GM19397 (cell line): ENCODE measurements around the gene SH2D7.

Experiments
- ATAC-seq: cut with Tn5 transposase; IDR thresholded peaks from one replicate; pipeline ENCODE4 v1.9.1; 2021; ENCODE audit warnings: mild to moderate bottlenecking, moderate library complexity; ENCODE audit not compliant: unreplicated experiment

SH2D7 gene

DNA sequence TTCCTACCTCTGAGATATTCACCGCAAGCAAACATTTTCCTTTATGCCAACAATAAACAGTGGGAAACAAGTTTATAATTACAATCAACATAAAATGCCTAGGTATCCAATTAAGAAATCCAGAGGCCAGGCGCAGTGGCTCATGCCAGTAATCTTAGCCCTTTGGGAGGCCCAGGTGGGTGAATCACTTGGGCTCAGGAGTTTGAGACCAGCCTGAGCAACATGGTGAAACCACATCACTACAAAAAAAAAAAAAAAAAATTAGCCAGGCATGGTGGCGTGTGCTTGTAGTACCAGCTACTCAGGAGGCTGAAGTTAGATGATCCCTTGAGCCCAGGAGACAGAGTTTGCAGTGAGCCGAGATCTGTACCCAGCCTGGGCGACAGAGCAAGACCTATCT, 32.1 kb upstream of the SH2D7 start:
- ATAC-seq = no peak

DNA sequence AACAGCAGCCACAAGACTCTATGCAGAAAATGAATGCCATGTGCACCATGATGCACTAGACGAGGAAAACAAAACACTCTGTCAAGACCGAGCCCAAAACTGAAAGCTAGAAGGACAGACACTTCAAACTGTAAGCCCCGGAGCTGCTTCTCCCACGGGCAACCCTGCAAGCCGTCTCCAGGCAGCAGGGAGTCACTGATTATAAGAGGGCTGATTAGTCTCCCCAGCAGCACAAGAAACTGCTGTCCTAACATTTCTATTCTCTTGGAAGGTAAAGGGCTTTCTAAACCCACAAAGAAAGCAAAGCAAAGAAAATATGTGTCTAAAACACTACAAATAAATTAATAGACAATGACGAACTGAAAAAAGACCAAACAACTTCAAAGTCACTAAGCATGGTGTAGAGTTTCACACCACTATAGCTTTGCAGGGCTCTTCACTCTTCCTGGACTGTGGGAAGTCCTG, 30.4 kb upstream of the SH2D7 start:
- no peak for ATAC-seq

DNA sequence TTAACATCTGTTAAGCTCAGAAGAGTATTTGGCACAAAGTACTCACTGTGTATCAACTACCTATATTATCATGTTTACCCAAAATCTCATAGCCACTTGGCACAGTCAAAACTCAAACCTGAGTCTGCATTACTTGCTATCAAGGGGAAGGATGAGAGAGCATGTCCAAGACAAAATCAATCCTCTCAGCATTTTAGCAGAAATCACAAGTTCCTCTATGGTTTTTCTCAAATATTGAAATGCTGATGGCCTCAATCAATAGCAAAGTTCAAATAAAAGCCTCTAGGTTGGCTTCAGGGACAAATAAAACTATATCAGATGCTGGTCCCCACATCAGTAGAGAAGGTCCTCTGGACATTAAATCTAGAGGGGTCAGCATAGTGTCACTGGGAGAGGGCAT, 29.1 kb upstream of the SH2D7 start:
- no peak for ATAC-seq

DNA sequence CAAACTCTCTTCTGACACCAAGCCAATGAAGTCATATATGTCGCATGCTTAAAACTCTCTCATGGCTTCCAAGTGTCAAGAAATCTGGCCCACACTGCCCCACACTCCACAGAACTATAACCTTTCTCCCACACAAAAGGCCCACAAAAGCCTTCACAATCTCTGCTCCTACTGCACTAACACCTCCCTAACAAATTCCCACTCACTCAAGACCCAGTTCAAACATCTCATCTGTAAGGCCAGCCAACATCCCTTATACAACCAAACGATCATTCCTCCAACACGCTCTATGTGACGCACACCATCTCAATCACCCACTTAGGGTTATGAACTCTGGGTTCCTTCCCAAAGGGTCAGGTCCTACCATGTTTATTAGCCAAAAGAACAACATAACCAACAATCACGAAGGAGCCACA, 28.4 kb upstream of the SH2D7 start:
- ATAC-seq = no peak

DNA sequence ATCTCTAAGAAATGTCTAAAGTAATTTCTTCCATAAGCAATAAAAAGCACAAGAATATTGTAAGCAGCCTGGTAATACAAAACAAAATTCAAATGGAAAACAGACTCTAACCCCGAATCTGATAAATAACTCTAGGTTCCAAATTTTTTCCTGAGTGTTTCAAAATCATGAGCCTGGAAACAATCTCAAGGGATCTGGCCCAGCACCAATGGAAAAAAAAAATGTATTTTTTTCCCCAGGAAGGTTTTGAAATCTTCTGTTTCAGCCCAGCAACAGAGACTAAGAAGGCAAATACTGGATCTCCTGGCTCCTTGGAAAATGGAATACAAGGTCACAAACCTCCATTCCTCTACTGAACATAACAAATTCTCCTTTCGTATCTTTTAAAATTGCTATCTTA, 27.8 kb upstream of the SH2D7 start:
- ATAC-seq = no peak

DNA sequence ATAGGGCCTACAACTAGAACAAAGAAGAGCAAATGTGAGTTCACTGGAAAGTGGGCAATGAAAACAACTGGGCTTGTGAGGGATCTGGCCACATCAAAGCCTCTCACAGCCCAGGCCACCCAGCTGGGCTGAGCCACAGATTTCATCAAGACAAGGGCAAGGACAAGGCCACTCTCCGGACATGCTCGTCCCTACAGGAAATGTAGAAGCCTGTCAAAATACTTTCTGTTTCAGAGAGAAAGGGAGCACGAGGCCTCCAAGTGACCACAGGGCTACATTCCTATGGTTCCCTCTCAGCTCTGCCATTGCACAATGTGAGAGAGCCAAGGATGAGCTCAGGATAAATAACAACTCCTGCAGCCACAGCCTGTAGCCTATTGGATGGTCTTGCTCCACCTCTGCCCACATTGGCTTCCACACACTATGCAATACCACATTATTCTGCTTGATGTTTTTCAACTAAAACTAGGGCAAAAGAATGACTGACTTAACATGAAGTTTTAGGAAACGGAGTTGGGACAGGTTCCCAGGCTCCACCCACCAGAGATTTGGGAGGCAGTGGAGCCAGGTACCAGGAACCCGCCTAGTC, 27.0 kb upstream of the SH2D7 start:
- ATAC-seq = no peak

DNA sequence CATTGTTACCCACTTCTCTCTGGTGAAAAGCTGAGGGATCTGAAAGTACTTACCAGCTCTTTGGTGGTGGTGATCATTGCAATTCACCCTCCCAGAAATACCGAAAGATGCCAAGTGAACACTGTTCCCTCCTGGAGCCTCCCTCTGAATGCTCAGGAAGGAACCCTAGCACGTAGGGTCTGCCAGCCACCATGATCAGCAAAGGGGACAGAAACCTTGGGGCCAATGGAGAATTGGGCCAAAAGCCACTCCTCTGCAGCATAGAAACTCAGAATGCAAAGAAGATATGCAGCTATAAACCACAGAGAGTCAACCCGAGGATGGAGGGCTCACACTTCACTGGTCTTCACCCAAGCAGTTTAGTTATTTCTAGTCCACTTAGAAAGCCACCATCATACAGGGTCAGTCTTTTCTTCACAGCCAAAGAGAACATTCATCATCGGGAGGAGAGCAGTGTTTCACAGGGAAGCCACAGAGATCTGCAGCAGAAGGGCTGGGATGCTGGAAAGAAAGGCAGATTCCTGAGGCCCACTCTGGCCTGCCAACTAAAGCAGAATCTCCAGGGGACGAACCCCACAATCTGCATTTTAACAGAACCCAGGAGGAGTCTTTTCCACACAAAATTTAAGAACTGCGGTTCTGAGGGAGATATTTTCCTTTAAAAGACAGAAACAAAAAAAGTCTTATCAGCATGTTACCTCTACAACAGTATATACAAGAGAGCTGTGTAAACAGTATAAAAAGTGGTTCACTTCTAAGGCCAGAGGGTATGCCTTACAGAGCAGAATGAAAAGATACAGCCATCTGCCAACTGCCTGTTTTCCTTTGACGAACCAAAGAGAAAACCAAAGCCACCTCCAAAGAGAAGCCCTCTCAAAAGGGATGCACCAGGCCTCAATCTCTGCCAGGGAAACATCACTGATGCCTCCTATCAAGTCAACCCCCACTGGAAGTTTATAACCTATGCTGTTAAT, 26.1 kb upstream of the SH2D7 start:
- peak; percentile 51 for ATAC-seq

DNA sequence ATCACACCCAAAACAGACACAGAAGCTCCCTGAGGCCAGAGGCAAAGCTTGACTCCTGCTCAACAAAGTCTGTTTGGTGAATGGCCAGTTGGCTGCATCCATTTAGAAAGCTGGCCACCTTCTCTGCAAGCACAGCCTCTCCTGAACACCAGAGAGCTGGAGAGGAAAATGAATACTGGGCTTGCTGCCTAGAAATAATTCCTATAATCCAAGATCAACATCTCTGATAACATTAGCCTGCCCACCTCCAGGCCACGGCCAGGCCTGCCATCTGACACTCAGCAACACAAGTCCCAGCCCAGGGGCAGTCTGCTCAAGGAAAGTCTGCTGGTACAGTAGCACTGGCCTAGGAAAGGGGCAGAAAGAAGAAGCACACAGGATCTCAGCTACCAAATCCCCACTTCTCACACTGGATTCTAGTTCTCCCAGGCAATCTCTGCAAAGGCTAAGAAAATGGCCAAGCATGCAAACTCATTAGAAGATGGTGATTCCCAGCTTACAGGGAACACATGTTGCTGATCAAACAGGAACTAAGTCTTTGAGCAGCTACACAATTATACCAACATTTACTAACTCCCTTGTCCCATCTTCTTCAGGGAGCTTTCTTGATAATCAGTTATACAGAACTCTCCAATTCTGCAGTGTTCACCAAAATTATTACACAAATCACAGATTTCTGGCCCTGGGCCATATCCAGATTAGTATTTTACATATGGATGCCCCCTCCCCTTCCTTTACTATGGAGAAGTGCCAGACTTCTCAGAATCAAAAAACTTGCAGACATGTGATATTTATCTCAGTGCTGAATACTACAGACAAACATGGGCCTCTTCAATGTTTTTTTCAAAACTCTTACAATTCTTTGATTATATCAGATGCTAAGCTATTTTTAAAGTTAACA, 24.8 kb upstream of the SH2D7 start:
- no peak for ATAC-seq

DNA sequence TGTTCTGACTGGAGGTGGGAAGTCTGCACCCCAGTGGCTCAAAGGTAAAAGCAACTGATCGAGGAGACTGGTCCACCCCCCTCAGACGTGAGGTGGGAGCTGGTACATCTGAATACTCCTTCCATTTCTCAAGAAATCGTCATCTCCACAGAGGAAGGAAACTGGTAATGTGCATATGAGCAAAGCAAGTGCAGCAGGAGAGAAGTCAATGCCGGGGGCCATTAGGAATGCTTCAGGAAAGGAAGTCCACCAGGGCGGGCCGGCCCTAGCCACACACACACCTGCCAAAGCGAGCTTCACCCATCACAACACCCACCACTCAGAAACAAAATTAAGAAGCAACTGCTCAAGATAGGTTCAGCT, 23.3 kb upstream of the SH2D7 start:
- no peak for ATAC-seq

DNA sequence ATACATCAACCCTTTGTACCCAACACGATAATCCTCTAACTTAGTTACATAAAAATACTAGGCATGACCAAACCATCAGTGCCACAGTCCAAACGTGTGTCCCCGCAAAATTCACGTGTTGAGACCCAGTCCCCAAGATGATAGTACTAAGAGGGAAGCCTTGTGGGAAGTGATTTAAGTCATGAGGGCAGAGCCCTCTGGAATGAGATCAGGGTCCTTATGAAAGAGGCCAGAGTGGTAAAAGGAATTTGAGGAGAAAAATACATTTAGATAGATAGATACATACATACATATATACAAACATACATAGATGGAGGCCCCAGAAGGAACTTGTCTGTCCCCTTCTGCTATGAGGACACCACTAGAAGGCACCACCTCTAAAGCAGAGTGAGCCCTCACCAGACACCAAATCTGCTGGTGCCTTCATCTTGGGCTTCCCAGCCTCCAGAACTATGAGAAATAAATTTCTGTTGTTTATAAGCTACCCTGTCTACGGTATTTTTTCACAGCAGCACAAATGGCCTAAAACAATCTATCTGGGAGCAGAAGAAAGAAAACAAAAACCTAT, 22.8 kb upstream of the SH2D7 start:
- no peak for ATAC-seq

DNA sequence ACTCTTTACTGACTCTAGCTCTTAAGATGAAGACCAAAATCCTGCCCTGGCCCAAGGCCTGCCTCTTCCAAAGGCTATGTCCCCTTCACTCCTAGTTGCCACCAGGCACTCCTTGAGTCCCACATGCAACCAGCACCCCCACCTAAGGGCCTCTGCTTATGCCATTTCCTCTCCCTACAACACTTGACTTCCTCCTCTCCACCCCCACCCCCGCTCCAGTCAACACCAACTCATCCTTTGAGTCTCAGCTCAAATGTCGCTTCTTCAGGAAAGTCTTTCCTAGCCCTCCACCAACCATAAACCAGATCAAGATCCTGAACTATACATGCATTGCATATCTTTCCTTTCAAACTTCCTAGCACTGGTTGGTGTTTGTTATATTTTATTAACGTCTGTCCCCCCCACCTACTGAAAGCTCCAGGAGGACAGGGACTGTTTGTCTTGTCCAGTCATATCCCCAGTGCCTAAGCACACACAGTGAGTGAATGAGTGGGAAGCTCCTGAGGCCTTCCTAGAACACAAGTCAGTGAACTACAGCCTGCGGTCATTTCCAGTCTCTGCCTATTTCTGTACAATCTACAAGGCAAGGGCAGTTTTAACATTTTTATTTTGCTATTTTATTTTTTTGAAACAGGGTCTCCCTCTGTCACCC, 22.2 kb upstream of the SH2D7 start:
- no peak for ATAC-seq

DNA sequence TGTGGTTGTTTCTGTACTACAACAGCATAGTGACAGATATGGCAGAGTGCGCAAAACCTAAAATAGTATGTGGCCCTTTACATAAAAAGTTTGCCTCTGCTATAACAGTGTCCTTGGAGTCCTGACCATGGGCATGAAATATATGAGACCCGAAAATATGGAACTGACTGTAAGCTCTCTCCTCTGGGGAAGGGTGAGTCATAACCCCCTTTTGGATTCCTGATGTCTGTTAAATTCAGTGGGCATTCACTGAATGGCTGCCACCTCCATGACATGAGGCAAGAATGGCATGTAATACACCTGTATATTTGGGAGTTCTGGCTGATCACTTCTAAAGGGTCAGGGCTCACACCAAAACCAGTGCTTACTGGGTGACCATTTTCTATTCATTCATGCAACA, 21.0 kb upstream of the SH2D7 start:
- no peak for ATAC-seq

DNA sequence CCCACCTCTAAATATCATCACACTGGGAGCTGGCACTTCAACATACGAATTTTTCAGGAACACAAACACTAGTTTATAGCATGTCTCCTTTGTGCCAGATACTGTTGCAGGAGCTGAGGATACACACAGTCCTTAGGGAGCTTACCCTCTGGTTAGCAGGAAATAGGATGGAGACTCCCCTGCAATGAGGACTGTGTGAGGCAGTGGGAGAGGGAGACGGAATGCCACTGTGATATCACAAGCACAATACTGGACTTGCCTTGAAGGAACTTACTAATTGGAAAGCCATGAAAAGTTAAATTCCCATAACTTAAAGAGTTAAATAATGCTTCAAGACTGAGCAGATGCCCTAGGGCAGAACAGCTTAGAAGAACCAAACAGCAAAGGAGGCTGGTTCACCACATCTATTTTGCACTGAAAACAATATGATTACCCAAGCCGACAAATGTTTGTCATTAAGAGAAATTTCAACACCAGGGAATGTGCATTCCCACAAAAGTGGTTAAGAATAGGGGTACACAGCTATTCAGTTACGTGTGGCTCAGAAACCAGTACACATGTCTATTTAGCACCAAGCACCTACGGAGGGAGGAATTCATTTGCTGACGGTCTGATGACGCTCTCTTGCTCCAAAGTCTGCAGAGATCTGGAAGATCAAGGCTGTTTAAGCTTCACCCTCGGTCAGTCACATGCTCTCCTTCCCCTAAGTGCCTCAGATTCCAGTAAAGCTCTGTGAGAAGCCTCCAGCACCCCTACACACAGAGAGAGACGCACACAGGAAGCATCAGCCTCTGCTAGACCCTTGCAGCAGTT, 20.1 kb upstream of the SH2D7 start:
- no peak for ATAC-seq

DNA sequence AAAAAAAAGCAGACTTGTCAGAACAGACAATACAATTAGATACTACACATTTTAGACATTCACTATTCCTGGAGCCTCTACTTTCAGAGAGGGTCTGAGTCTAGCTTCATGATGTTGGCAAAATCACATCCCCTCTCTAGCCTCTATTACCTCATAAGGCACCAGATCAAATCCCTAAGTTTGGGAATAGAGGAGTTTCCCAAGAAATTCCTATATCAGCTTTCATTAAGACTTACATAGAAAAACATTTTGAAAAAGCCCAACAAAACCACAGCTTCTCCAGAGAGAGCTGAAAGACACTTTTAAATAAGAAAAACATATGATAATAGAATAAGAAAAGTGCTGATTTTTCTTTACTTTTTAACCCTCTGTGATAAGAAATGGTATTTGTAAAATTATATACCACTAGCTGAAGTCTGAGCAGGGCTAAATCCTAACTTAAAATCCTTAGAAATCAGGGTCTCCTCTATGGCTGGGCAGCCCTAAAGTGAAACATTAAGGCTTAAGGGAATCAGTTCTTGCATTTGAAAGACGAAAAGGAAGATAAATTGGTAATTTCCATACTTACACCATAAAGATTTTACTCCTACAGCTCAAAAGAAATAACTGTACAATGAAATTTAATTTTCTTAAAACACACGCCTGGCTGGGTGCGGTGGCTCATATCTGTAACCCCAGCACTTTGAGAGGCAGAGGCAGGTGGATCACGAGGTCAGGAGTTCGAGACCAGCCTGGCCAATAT, 19.1 kb upstream of the SH2D7 start:
- no peak for ATAC-seq

DNA sequence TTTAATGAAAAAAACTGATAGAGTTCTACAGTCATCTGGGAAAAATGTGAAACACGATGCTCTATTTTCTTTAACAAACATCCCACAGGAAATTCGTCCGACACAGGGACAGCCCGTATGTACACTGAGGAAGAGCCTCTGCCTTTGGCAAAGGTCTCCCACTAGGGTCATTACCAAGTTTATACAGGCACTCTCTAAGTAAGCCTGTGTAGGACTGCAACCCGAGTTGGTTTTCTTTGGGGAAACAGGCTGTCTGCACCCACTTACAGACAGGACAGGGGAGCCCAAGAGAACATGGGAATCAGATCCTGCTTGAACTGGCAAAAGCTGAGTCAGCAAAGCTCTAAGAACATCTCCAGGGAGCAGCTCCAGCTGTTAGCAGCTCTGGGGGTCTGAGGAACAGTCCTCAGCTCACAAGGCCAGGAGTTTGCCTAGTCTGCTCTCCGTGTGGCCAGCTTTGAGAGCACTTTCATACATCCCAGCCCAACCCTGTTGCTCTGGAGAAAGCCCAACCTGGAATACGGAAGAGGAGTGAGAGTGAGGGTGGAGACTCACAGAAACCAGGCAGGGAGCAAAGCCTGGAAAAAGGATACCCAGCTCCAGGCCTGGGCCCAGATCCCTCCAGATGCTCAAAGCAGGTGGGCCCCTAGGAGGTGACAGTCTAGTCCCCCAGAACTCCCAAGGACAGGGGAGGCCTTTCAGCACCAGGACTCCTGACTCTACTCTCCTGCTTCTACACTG, 16.7 kb upstream of the SH2D7 start:
- no peak for ATAC-seq

DNA sequence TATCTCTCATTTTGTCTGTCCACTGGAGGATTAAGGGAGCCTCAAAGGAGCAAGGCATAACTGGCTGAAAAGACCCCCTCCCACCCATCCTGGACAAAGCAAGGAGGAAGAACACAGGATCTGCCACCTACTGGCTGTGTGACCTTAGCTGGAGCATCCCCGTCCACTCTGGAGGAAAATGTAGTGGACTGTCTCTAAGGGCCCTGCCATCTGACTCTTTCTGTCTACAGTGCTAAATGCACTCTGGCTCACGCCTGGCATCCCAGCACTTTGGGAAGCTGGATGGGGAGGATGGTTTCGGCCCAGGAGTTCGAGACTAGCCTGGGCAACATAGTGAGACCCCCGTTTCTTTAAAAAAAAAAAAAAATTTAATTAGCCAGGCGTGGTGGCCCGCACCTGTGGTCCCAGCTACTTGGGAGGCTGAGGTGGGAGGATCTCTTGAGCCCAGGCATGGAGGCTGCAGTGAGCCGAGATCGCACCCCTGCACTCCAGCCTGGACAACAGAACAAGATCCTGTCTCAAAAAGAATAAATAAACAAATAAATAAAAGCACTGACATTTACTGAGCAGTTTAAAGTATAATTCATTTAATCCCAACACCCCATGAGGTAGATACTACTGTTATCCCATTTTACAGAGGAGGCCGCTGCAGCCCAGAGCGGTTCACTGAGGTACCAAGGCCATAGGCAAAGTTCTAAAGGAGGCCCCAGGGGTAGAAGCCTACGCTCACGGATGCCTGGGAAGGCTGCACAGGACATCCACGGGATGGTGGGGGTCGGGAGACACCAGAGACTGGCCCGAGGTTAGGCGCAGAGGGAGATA, 15.9 kb upstream of the SH2D7 start:
- no peak for ATAC-seq

DNA sequence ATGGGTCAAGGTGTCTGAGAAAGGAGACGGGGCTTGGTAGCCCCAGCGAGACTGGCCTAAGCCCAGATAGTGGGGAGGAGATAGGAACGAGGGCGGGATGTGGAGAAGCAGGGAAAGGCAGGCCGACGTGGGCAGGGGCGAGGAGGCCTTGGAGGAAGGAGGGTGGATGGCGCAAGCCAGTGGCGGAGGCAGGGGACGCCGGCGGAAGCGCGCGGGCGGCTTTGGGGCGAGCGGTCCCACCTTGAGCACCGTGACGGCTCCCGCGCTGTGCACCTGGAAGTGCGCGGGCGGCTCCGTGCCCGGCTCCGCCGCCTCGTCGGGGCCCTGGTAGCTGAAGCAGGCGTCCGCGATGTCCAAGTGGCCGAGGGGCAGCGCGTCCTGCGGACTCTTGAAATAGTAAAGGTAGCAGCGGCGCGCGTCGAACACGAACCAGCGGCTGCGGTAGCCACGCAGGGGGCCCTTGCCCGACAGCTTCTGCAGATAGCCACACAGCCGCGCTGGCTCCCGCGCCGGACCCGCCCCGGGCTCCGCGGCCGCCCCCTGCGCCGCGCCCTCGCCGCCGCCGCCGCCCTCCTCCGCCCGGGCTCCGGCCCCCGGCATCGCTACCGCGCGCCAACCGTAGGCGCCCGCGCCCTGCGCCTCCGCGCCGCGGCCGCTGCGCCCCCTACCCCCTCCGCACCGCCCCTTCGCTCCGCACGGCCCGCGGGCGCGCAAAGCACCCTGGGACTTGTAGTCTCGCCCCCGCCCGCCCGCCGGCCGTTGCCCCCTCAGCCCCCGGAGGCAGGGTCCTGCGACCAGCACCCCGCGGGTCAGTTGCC, 15.1 kb upstream of the SH2D7 start, which contains the start of gene TBC1D2B:
Gene TBC1D2B (minus strand): TSS at position 659 of the 818 bp plus-strand sequence. CDS start 59 bp downstream, at position 600.
- ATAC-seq = peak; percentile 79
